Measurements from ENCODE around the gene SPATA3.

SPATA3 gene

DNA sequence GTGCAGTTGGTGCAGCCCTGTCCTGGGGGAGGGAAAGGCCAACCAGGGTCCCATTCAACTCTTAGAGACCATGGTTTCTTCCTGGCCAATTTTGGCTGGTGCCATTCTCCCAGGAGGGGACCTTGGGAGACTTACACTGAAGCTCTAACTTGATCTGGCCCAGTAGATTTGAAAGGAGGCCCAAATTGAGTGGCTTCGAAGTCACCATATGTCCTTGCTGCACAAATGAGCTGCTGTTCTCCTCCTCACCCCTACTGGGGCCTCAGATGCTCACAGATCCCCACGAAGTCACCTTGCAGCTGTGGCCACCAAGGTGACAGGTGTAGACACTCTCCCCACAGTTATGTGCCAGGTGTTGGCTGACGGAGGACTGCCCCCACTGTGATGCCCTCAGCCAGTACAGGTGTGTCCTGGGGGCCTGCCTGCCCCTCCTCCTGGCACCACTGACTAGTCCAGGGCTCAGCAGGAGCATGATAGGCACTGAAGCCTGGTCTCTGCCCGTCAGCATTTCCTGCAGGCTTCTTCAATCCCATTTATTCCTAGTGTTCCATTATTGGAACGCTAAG is 36.7 kb downstream of the SPATA3 start:
- DNase-seq, result no peak

GRCh38 chr2:231033147-231034132 is 37.5 kb downstream of the SPATA3 start:
- DNase-seq, result no peak

DNA sequence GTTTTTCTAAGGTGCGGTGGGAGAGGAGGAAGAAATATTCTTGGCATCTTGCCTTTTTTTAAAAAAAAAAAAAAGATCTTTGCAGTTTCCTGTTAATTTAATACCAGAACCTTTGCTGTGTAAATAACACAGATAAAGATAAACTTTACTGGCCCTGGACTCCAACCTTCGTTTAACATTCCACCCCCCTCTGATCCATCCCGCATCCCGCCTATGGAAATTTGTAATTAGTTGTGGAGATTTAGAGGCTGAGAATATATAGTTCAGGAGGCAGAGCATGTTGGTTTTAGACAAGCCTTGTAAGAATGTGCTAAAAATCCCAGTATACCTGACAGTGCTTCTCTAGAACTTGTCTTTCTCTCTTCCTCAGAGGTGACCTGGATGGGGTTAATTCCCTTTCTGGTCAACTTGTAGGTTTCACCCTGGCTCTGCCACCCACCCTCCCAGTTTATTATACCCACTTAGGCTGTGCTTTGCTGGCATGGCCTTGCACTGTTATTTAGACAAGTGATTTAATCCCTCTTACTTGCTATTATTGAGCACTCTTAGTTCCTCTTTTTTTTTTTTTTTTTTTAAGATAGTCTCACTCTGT is 38.5 kb downstream of the SPATA3 start:
- DNase-seq, result no peak

GRCh38 chr2:231036131-231036530 is 40.2 kb downstream of the SPATA3 start:
- DNase-seq, result no peak

DNA sequence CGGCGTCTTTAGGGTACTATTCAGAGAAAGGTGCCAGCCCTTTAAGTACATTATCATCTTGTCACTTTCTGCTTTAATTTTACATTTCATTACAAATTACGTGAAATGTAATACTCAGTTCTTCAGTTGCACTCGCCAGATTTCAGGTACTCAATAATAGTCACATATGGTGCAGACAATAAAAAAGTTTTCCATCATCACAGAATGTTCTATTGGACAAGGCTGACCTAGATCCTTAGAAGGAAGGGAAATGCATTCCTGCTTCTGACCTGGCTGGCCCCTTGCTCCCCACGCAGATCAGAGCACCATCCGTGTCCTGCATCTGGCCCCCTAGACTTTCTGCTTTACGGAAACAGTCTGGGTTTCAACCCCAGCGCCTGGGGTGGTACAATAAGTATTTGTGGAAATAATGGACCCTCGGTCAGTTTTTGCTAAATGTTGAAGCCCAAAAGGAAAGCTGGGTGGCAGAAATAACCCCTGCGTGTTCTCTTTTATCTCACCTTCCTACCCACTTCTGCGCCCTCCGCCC is 40.7 kb downstream of the SPATA3 start:
- no peak for DNase-seq

DNA sequence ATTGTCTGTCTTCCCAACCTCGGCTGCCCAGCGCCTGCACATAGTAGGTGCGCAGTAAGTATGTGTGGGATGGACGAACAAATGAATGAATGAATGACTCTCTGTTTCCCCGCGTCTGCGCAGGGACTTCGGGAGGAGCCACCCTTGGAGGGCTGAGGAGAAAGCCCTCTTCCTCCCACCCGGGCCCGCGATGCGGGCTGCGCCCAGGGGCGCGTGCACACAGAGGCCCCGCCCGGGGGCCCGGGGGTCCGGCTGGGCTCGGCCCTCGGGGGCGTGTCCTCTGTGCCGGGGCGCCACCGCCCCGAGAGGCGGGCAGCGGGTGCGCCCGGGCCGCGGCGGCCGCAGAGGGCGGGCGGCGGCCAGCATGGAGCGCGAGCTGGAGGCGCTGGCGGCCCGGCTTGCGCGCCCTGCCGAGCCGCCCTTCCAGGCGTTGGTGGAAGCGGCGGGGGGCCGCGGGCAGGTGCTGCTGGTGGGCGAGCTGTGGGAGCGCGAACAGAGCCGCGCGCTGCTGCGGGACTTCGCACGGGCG is 41.3 kb downstream of the SPATA3 start, which contains the start of gene C2orf72:
C2orf72 (plus strand) TSS at position 322 of the 529 bp plus-strand sequence; CDS start at position 365, 43 bp downstream.
- no peak for DNase-seq

- DNase-seq, result no peak
These were observed 42.0 kb downstream of the SPATA3 start for GRCh38 chr2:231037731-231038482.

DNA sequence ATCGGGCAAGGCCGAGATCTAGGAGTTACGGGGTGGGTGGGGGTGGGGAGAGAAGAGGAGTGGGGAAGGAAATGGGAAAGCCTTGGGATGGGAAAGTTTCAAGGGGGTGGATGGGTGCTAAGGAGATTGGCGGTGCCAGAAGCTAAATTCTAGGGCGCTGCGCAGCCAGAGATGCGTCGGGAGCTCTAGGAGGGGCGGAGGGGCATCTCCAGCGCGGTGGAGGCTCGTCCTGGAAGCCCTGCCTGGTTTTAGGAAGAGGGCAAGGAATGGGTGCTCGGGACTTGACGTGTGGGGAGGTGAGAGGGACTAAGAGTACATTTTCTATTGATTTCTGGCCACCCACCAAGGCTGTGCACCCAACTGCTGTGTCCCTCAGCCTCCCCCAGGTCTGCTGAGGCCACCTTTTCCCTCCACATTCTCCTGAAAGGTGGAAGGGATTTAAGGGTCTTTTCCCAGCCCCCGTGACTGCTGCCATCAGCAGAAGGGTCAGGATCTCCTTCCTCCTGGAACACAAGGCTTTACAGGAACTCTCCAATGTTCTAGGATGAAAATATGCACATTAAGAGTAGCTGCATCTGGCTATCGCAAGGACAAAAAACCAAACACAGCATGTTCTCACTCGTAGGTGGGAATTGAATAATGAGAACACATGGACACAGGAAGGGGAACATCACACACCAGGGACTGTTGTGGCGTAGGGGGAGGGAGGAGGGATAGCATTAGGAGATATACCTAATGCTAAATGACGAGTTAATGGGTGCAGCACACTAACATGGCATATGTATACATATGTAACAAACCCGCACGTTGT is 42.8 kb downstream of the SPATA3 start:
- no peak for DNase-seq

GRCh38 chr2:231039294-231039664 is 43.4 kb downstream of the SPATA3 start:
- DNase-seq, result no peak

DNA sequence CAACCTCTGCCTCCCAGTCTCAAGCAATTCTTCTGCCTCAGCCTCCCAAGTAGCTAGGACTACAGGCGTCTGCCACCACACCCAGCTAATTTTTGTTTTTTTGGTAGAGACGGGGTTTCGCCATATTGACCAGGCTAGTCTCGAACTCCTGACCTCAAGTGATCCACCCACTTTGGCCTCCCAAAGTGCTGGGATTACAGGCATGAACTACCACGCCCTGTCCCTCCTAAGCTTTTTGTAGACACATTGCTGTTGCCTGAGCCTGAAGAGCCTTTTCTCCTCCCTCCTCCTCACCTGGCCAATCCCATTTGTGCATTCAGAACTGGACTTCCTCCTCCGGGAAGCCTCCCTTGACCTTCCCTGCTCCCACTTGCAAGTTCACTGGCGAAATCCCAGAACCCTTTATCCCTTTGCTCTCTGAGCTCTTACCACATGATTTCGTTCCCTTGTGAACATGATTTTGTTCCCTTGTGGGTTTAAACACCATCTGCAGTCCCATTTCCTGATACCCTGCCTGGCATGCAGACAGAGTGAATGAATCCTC is 44.0 kb downstream of the SPATA3 start:
- no peak for DNase-seq

DNA sequence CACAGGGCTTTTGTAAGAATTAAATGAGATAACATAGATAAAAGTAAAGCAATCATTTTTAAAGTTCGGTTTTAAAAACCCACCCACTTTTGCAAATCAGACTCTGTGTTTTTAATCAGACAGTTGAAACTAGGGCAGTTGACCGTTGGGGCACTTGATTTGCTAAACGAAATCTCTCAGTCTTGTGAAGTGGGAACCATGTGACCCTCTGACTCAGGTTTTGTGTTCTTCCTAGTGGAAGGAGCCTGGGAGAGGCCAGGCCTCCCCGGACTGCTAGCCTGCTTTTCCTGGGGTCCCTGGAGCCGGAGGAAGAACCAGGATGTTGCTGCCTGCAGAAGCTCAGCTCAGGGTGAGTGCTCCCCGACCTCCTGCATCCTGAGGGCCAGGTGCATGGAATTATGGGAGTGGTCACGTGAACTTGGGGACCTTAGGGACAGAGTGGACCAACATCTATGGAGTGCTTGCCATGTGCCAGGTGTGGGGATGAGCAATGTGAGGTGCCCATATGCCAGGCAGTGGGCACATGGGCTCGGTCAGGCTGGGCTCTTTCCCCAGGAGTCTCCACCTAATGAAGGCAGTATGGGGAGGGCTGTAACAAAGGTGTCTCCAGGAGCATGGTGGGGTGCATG is 45.3 kb downstream of the SPATA3 start:
- DNase-seq, result no peak

DNA sequence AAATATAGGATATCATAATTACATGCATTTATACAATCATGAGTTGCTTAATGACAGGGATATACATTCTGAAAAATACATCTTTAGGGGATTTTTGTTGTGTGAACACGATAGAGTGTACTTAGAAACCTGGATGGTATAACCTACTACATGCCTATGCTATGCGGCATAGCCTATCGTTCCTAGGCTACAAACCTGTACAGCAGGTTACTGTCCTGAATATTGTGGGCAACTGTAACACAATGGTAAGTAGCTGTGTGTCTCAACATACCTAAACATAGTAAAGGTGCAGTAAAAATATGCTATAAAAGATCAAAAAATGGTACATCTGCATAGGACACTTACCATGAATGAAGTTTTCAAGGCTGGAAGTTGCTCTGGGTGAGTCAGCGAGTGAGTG is 47.9 kb downstream of the SPATA3 start:
- DNase-seq, result no peak

GRCh38 chr2:231046916-231047273 is 51.0 kb downstream of the SPATA3 start:
- no peak for DNase-seq

GRCh38 chr2:231047274-231047922 is 51.5 kb downstream of the SPATA3 start:
- no peak for DNase-seq

- no peak for DNase-seq
These were observed 52.3 kb downstream of the SPATA3 start for GRCh38 chr2:231047923-231048915.

- DNase-seq, result no peak
These were observed 53.5 kb downstream of the SPATA3 start for GRCh38 chr2:231049286-231050017.

- DNase-seq, result no peak
These were observed 54.3 kb downstream of the SPATA3 start for GRCh38 chr2:231050018-231050901.

Data from activated effector memory CD4-positive, alpha-beta T cell treated with anti-CD3 and anti-CD28 coated beads, Interleukin-2, amount 50 U/mL, for 16 hours (primary cell).